PFSK-1 (cell line): Measurements from ENCODE around the gene DGKB.

Experiments used
- FOXP2 ChIP-seq: optimal IDR thresholded peaks from 2 replicates; pipeline ENCODE3; 2011; ENCODE audit warnings: borderline replicate concordance, control low read depth, inconsistent platforms; ENCODE audit not compliant: insufficient read depth; ENCODE audit errors: extremely low read length, extremely low read depth
- POLR2AphosphoS5 ChIP-seq: IDR thresholded peaks from 2 replicates; pipeline ENCODE4 v1.6.1; 2012; ENCODE audit warnings: low read depth, mild to moderate bottlenecking, control low read depth, low read length, moderate library complexity
- SIN3A ChIP-seq: IDR thresholded peaks from 2 replicates; pipeline ENCODE4 v1.6.1; 2012; ENCODE audit warnings: mild to moderate bottlenecking, low read length, moderate library complexity, borderline replicate concordance; ENCODE audit not compliant: insufficient read depth
- TAF1 ChIP-seq: IDR thresholded peaks from 2 replicates; pipeline ENCODE4 v1.6.1; 2012; ENCODE audit warnings: low read length, control low read depth, borderline replicate concordance; ENCODE audit not compliant: insufficient read depth
- TF ChIP-seq, protein P1 (sequence below), 2 experiments: IDR thresholded peaks; 2 replicates each; pipeline versions ENCODE4 v1.6.1 to v1.8.0; 2011 to 2012; ENCODE audit warnings: low read depth in 2 of 2, low read length in 2 of 2, control low read depth in 1 of 2, inconsistent platforms in 1 of 2, mild to moderate bottlenecking in 1 of 2, moderate library complexity in 1 of 2; ENCODE audit not compliant: insufficient read depth in 1 of 2

- TF ChIP-seq POLR2AphosphoS5 (no peak), TAF1 (no peak), FOXP2 (no peak), SIN3A (no peak)
- TF ChIP-seq, protein P1, sequence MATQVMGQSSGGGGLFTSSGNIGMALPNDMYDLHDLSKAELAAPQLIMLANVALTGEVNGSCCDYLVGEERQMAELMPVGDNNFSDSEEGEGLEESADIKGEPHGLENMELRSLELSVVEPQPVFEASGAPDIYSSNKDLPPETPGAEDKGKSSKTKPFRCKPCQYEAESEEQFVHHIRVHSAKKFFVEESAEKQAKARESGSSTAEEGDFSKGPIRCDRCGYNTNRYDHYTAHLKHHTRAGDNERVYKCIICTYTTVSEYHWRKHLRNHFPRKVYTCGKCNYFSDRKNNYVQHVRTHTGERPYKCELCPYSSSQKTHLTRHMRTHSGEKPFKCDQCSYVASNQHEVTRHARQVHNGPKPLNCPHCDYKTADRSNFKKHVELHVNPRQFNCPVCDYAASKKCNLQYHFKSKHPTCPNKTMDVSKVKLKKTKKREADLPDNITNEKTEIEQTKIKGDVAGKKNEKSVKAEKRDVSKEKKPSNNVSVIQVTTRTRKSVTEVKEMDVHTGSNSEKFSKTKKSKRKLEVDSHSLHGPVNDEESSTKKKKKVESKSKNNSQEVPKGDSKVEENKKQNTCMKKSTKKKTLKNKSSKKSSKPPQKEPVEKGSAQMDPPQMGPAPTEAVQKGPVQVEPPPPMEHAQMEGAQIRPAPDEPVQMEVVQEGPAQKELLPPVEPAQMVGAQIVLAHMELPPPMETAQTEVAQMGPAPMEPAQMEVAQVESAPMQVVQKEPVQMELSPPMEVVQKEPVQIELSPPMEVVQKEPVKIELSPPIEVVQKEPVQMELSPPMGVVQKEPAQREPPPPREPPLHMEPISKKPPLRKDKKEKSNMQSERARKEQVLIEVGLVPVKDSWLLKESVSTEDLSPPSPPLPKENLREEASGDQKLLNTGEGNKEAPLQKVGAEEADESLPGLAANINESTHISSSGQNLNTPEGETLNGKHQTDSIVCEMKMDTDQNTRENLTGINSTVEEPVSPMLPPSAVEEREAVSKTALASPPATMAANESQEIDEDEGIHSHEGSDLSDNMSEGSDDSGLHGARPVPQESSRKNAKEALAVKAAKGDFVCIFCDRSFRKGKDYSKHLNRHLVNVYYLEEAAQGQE (IDR thresholded peaks at IDR 0.05; ENCODE audit: insufficient read depth in 1 of 2, low read depth in 2 of 2, low read length in 2 of 2) = no peak
Observed at GRCh38 chr7:14936554-14936953, 34.0 kb upstream of the DGKB start.
